WTC11 (cell line): Measurements from ENCODE around the gene TMPRSS6. TPM values are rescaled to one million over a fixed set of nuclear protein-coding genes. Genes with fewer than 3 reads are reported as not detected.
A peak's percentile ranks its signal among the peaks of the same experiment; 100 is the strongest.

ENCODE experiments used
- ATAC-seq: fragments of 200-7000 bp; cut with Tn5 transposase; 2 replicates; pipeline ENCODE4 v1.10.0; 2021; ENCODE audit warnings: mild to moderate bottlenecking, moderate library complexity
- CTCF ChIA-PET: fragments of 300-600 bp; sonication (Branson Sonifier 250); formaldehyde crosslinking; loops from one replicate; lab custom pipeline; 2021; ENCODE audit warnings: antibody characterized with exemption; lab: Charles Lee
- POLR2A ChIA-PET: fragments of 350-600 bp; sonication (Branson Sonifier 250); formaldehyde crosslinking; loops from one replicate; lab custom pipeline; 2021; ENCODE audit warnings: antibody characterized with exemption; lab: Charles Lee
- DNase-seq: peaks from one replicate; pipeline ENCODE4 v3.0.0; 2021; ENCODE audit warnings: low spot score
- H3K27ac Mint-ChIP-seq: 2 replicates; pipeline ENCODE4 v1.8.0; 2021; ENCODE audit warnings: mixed read lengths
- H3K27me3 Mint-ChIP-seq: 2 replicates; pipeline ENCODE4 v1.8.0; 2021; ENCODE audit warnings: low read depth, mild to moderate bottlenecking, moderate library complexity, mixed read lengths
- H3K36me3 Mint-ChIP-seq: 2 replicates; pipeline ENCODE4 v1.8.0; 2021; ENCODE audit warnings: mixed read lengths
- H3K4me1 Mint-ChIP-seq: 2 replicates; pipeline ENCODE4 v1.8.0; 2022; ENCODE audit warnings: mixed read lengths
- H3K4me3 Mint-ChIP-seq: 2 replicates; pipeline ENCODE4 v1.8.0; 2021; ENCODE audit warnings: mild to moderate bottlenecking, moderate library complexity, mixed read lengths
- H3K9me3 Mint-ChIP-seq: 2 replicates; pipeline ENCODE4 v1.8.0; 2021; ENCODE audit warnings: mixed read lengths
- CBFB ChIP-seq: sonication (generic); formaldehyde crosslinking; IDR thresholded peaks from 2 replicates; pipeline ENCODE4 v1.8.1; 2022; ENCODE audit warnings: mild to moderate bottlenecking, low read depth, missing genetic modification reagents
- CTCF ChIP-seq: fragments of 200-600 bp; IDR thresholded peaks from 2 replicates; pipeline ENCODE4 v1.8.0; 2022; ENCODE audit warnings: antibody characterized with exemption
- FOXK1 ChIP-seq: sonication (generic); formaldehyde crosslinking; IDR thresholded peaks from 2 replicates; pipeline ENCODE4 v1.8.0; 2022; ENCODE audit warnings: mild to moderate bottlenecking, moderate library complexity, missing genetic modification reagents
- HMGA2 ChIP-seq: fragments of 250-450 bp; sonication (Bioruptor Pico); IDR thresholded peaks from 2 replicates; pipeline ENCODE4 v1.4.0; 2021; ENCODE audit warnings: mild to moderate bottlenecking, moderate library complexity
- JUN ChIP-seq: sonication (generic); formaldehyde crosslinking; IDR thresholded peaks from 2 replicates; pipeline ENCODE4 v1.8.0; 2023; ENCODE audit warnings: mild to moderate bottlenecking, missing genetic modification reagents
- MXD4 ChIP-seq: fragments of 250-450 bp; sonication (Bioruptor Pico); IDR thresholded peaks from 2 replicates; pipeline ENCODE4 v1.8.0; 2021; ENCODE audit warnings: mild to moderate bottlenecking, moderate library complexity, borderline replicate concordance
- OVOL2 ChIP-seq: fragments of 250-450 bp; sonication (Bioruptor Pico); IDR thresholded peaks from 2 replicates; pipeline ENCODE4 v1.9.0; 2021; ENCODE audit warnings: mild to moderate bottlenecking, borderline replicate concordance
- SOX15 ChIP-seq: fragments of 250-450 bp; sonication (Bioruptor Pico); IDR thresholded peaks from 2 replicates; pipeline ENCODE4 v1.9.0; 2021; ENCODE audit warnings: mild to moderate bottlenecking
- ZNF232 ChIP-seq: sonication (generic); formaldehyde crosslinking; IDR thresholded peaks from 2 replicates; pipeline ENCODE4 v1.8.0; 2022; ENCODE audit warnings: mild to moderate bottlenecking, missing genetic modification reagents
- ZNF416 ChIP-seq: fragments of 250-450 bp; sonication (Bioruptor Pico); IDR thresholded peaks from 2 replicates; pipeline ENCODE4 v1.9.0; 2021; ENCODE audit warnings: mild to moderate bottlenecking, inconsistent platforms
- ZNF512 ChIP-seq: sonication (generic); formaldehyde crosslinking; IDR thresholded peaks from 2 replicates; pipeline ENCODE4 v1.8.1; 2022; ENCODE audit warnings: missing genetic modification reagents, borderline replicate concordance
- total RNA-seq: library from RNA; stranded (reverse); gene quantifications from 3 replicates; pipeline ENCODE4 v1.2.3, GENCODE V29; 2021
- TF ChIP-seq, protein P1 (sequence below): sonication (generic); formaldehyde crosslinking; IDR thresholded peaks from 2 replicates; pipeline ENCODE4 v1.8.1; 2023; ENCODE audit warnings: mild to moderate bottlenecking, missing genetic modification reagents
- TF ChIP-seq, protein P2 (sequence below): fragments of 250-450 bp; sonication (Bioruptor Pico); IDR thresholded peaks from 2 replicates; pipeline ENCODE4 v1.9.0; 2021; ENCODE audit warnings: mild to moderate bottlenecking, borderline replicate concordance

Gene TMPRSS6
- total RNA-seq, 1 experiment from 2014 or later = 0.11 TPM

- ChIA-PET CTCF (interaction anchor here (1.2 to 2.5 kb wide), 3 partner anchors 33 to 122 kb away, joined by 5 to 11 read pairs (median 5); no protein-coding TSS in a partner anchor), POLR2A (no interaction called here)
- peak; percentile 98 for TF ChIP-seq CTCF
- no peak for TF ChIP-seq HMGA2
- Mint-ChIP-seq H3K36me3 (no peaks in the 10 kb centered on the region), H3K27me3 (peaks cover 21% of the 10 kb centered on the region), H3K27ac (no peak overlapping the region), H3K9me3 (no peaks in the 10 kb centered on the region), H3K4me3 (no peak overlapping the region), H3K4me1 (peaks cover 8% of the 10 kb centered on the region)
- ATAC-seq (peak; percentile 85), DNase-seq (peak; percentile 89)
Measured at GRCh38 chr22:37077802-37078448, 31.6 kb downstream of the TMPRSS6 start.

DNA sequence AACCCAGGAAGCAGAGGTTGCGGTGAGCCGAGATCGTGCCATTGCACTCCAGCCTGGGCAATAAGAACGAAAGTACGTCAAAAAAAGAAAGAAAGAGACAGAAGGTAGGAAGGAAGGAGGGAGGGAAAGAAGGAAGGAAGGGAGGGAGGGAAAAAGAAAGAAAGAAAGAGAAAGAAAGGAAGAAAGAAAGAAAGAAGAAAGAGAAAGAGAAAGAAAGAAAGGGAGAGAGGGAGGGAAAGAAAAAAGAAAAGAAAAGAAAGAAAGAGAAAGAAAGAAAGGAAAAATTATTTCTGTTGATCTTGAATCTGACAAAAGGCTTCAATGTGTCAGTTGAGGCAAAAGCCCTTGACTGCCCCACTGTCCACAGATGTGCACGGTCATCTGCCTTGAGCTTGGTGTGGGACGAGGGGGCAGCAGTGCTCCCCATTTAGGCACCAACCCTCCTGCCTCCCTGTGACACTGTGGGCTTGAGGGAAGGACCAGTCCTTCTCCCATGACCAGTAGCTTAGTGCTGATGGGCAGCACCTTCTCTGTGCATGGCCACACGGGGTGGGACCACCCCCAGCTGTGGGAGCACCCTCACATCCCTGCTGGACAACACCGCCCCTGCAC lies 33.6 kb downstream of the TMPRSS6 start:
- peaks cover 16% of the 10 kb centered on the region for H3K27me3 Mint-ChIP-seq
- 0 out of 2 replicates have a peak, but pooled peaks have one; percentile 18 for TF ChIP-seq ZNF512 (CRISPR knock-in tag)
- TF ChIP-seq, protein P1, sequence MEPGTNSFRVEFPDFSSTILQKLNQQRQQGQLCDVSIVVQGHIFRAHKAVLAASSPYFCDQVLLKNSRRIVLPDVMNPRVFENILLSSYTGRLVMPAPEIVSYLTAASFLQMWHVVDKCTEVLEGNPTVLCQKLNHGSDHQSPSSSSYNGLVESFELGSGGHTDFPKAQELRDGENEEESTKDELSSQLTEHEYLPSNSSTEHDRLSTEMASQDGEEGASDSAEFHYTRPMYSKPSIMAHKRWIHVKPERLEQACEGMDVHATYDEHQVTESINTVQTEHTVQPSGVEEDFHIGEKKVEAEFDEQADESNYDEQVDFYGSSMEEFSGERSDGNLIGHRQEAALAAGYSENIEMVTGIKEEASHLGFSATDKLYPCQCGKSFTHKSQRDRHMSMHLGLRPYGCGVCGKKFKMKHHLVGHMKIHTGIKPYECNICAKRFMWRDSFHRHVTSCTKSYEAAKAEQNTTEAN (CRISPR knock-in tag) = no peak
- TF ChIP-seq, all 79 proteins: peak for 1
- Mint-ChIP-seq H3K27ac (no peak overlapping the region), H3K9me3 (no peaks in the 10 kb centered on the region), H3K4me3 (no peak overlapping the region), H3K4me1 (peaks cover 8% of the 10 kb centered on the region), H3K36me3 (no peaks in the 10 kb centered on the region)
- ATAC-seq = no peak
- DNase-seq = no peak
- ChIA-PET POLR2A (no interaction called here), CTCF (interaction anchor here (1.1 to 2.5 kb wide), 3 partner anchors 14 to 51 kb away, joined by 4 to 11 read pairs (median 5); no protein-coding TSS in a partner anchor)

GRCh38 chr22:37075046-37075445 lies 34.5 kb downstream of the TMPRSS6 start:
- H3K27ac Mint-ChIP-seq = no peak overlapping the region
- ATAC-seq = no peak
- CTCF ChIA-PET = interaction anchor here (2.5 kb wide), 1 partner anchor 30 kb away, joined by 11 read pairs; no protein-coding TSS in a partner anchor
- no peaks in the 10 kb centered on the region for H3K9me3 Mint-ChIP-seq
- peaks cover 14% of the 10 kb centered on the region for H3K27me3 Mint-ChIP-seq
- POLR2A ChIA-PET = no interaction called here
- H3K4me3 Mint-ChIP-seq = no peak overlapping the region
- no peak for TF ChIP-seq FOXK1
- TF ChIP-seq, protein P2, sequence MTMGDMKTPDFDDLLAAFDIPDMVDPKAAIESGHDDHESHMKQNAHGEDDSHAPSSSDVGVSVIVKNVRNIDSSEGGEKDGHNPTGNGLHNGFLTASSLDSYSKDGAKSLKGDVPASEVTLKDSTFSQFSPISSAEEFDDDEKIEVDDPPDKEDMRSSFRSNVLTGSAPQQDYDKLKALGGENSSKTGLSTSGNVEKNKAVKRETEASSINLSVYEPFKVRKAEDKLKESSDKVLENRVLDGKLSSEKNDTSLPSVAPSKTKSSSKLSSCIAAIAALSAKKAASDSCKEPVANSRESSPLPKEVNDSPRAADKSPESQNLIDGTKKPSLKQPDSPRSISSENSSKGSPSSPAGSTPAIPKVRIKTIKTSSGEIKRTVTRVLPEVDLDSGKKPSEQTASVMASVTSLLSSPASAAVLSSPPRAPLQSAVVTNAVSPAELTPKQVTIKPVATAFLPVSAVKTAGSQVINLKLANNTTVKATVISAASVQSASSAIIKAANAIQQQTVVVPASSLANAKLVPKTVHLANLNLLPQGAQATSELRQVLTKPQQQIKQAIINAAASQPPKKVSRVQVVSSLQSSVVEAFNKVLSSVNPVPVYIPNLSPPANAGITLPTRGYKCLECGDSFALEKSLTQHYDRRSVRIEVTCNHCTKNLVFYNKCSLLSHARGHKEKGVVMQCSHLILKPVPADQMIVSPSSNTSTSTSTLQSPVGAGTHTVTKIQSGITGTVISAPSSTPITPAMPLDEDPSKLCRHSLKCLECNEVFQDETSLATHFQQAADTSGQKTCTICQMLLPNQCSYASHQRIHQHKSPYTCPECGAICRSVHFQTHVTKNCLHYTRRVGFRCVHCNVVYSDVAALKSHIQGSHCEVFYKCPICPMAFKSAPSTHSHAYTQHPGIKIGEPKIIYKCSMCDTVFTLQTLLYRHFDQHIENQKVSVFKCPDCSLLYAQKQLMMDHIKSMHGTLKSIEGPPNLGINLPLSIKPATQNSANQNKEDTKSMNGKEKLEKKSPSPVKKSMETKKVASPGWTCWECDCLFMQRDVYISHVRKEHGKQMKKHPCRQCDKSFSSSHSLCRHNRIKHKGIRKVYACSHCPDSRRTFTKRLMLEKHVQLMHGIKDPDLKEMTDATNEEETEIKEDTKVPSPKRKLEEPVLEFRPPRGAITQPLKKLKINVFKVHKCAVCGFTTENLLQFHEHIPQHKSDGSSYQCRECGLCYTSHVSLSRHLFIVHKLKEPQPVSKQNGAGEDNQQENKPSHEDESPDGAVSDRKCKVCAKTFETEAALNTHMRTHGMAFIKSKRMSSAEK (CRISPR knock-in tag) = no peak
- no peak for TF ChIP-seq MXD4 (CRISPR knock-in tag)
- no peak for TF ChIP-seq JUN (CRISPR knock-in tag)
- TF ChIP-seq OVOL2 (CRISPR knock-in tag) = no peak
- no peak for TF ChIP-seq CBFB (CRISPR knock-in tag)
- no peak for TF ChIP-seq SOX15
- no peak for TF ChIP-seq ZNF416 (CRISPR knock-in tag)
- TF ChIP-seq ZNF232 (CRISPR knock-in tag) = no peak
- TF ChIP-seq CTCF = no peak
- peaks cover 8% of the 10 kb centered on the region for H3K4me1 Mint-ChIP-seq
- H3K36me3 Mint-ChIP-seq = no peaks in the 10 kb centered on the region
- DNase-seq = no peak
